Liver (tissue), 9 donors: ENCODE results near the gene MEF2A. TPM values are rescaled to one million over a fixed set of nuclear protein-coding genes. Genes with fewer than 3 reads are reported as not detected.

Source experiments
- DNase-seq: peaks from one replicate; pipeline ENCODE4 v3.0.0-alpha.2; 2017; ENCODE audit warnings: low spot score
- H3K27ac ChIP-seq, 2 donors: one replicate each; pipeline ENCODE4 v1.7.0; 2013; ENCODE audit warnings: inconsistent platforms in 2 of 2, low read length in 2 of 2, control low read depth in 1 of 2, low read depth in 1 of 2, mild to moderate bottlenecking in 1 of 2
- H3K27me3 ChIP-seq, 4 donors: one replicate each; pipeline versions ENCODE4 v1.6.1 to v1.7.0; 2013; ENCODE audit warnings: low read length in 3 of 4, inconsistent platforms in 1 of 4, mild to moderate bottlenecking in 1 of 4, moderate library complexity in 1 of 4; ENCODE audit not compliant: control insufficient read depth in 4 of 4, insufficient read depth in 4 of 4
- H3K36me3 ChIP-seq, 4 donors: one replicate each; pipeline versions ENCODE4 v1.6.1 to v1.7.0; 2013; ENCODE audit warnings: low read length in 3 of 4, mild to moderate bottlenecking in 3 of 4, low read depth in 1 of 4, moderate library complexity in 1 of 4; ENCODE audit not compliant: control insufficient read depth in 4 of 4, insufficient read depth in 3 of 4
- H3K4me1 ChIP-seq, 4 donors: one replicate each; pipeline versions ENCODE4 v1.6.1 to v1.7.0; 2013; ENCODE audit warnings: low read length in 3 of 4, mild to moderate bottlenecking in 3 of 4, moderate library complexity in 1 of 4; ENCODE audit not compliant: control insufficient read depth in 4 of 4, insufficient read depth in 4 of 4
- H3K4me3 ChIP-seq, 3 donors: one replicate each; pipeline versions ENCODE4 v1.6.1 to v1.7.0; 2013; ENCODE audit warnings: low read length in 3 of 3, control low read depth in 1 of 3, low read depth in 1 of 3, mild to moderate bottlenecking in 1 of 3
- H3K9ac ChIP-seq, 2 donors: one replicate each; pipeline ENCODE4 v1.7.0; 2013; ENCODE audit warnings: low read length in 2 of 2, mild to moderate bottlenecking in 2 of 2, moderate library complexity in 2 of 2, control low read depth in 1 of 2, low read depth in 1 of 2
- H3K9me3 ChIP-seq, 4 donors: one replicate each; pipeline versions ENCODE4 v1.6.1 to v1.7.0; 2013; ENCODE audit warnings: low read length in 3 of 4; ENCODE audit not compliant: control insufficient read depth in 4 of 4
- ATF3 ChIP-seq: IDR thresholded peaks from 2 replicates; pipeline ENCODE4 v1.6.1; 2016; ENCODE audit warnings: antibody characterized with exemption
- CTCF ChIP-seq: fragments of 150-350 bp; IDR thresholded peaks from 2 replicates; pipeline ENCODE4 v1.5.1; 2017; ENCODE audit warnings: improper control_type of control experiment, low read depth, low read length; ENCODE audit not compliant: missing input control
- EGR1 ChIP-seq, 2 donors: IDR thresholded peaks; 2 replicates each; pipeline ENCODE4 v1.6.1; 2016 to 2018; ENCODE audit warnings: antibody characterized with exemption in 2 of 2, low read depth in 2 of 2
- FOXA1 ChIP-seq: IDR thresholded peaks from 2 replicates; pipeline ENCODE4 v1.6.1; 2016; ENCODE audit warnings: antibody characterized with exemption
- FOXA2 ChIP-seq: IDR thresholded peaks from 2 replicates; pipeline ENCODE4 v1.6.1; 2016; ENCODE audit warnings: antibody characterized with exemption
- GABPA ChIP-seq, 2 donors: IDR thresholded peaks in 1 of 2; conservative IDR thresholded peaks in 1 of 2; 2 replicates each; pipeline ENCODE4 v1.6.1; 2016; ENCODE audit warnings: antibody characterized with exemption in 2 of 2, mild to moderate bottlenecking in 1 of 2, moderate library complexity in 1 of 2
- HNF4A ChIP-seq, 2 donors: conservative IDR thresholded peaks; 2 replicates each; pipeline ENCODE4 v1.6.1; 2016; ENCODE audit warnings: antibody characterized with exemption in 2 of 2, mild to moderate bottlenecking in 2 of 2
- HNF4G ChIP-seq: IDR thresholded peaks from 2 replicates; pipeline ENCODE4 v1.6.1; 2016; ENCODE audit warnings: antibody characterized with exemption
- JUND ChIP-seq, 2 donors: IDR thresholded peaks; 2 replicates each; pipeline ENCODE4 v1.6.1; 2016; ENCODE audit warnings: antibody characterized with exemption in 2 of 2
- NR2F2 ChIP-seq: IDR thresholded peaks from 2 replicates; pipeline ENCODE4 v1.6.1; 2016; ENCODE audit warnings: antibody characterized with exemption
- RAD21 ChIP-seq, 2 donors: IDR thresholded peaks; 2 replicates each; pipeline ENCODE4 v1.6.1; 2016; ENCODE audit warnings: antibody characterized with exemption in 2 of 2, mild to moderate bottlenecking in 2 of 2
- RXRA ChIP-seq, 2 donors: IDR thresholded peaks; 2 replicates each; pipeline ENCODE4 v1.6.1; 2017 to 2018; ENCODE audit warnings: antibody characterized with exemption in 2 of 2, mild to moderate bottlenecking in 1 of 2
- SP1 ChIP-seq: IDR thresholded peaks from 2 replicates; pipeline ENCODE4 v1.6.1; 2018; ENCODE audit warnings: antibody characterized with exemption, mild to moderate bottlenecking
- TAF1 ChIP-seq: conservative IDR thresholded peaks from 2 replicates; pipeline ENCODE4 v1.6.1; 2016; ENCODE audit warnings: antibody characterized with exemption, mild to moderate bottlenecking
- YY1 ChIP-seq: IDR thresholded peaks from 2 replicates; pipeline ENCODE4 v1.6.1; 2016; ENCODE audit warnings: antibody characterized with exemption, mild to moderate bottlenecking
- ZBTB33 ChIP-seq: IDR thresholded peaks from 2 replicates; pipeline ENCODE4 v1.6.1; 2016; ENCODE audit warnings: antibody characterized with exemption
- WGBS: extraction: QIAGEN DNeasy Blood & Tissue Kit; methylation state at CpG from one replicate; pipeline ENCODE4 v1.1.7; 2013; 5-methylcytosine and 5-hydroxymethylcytosine counted together
- polyA plus RNA-seq, 2 donors: library from polyadenylated mRNA; stranded (reverse) in 1 of 2; unstranded in 1 of 2; fragments of 200-250 nt in 1 of 2; fragments of >200 nt in 1 of 2; fragmentation: Nextera tagmentation in 1 of 2; extraction: Ambion mirVana in 1 of 2; gene quantifications; one replicate each; pipeline versions ENCODE4 v1.2.1 to v1.2.3, GENCODE V29; 2013 to 2015
- total RNA-seq, 2 donors: library from RNA; depleted of rRNA; stranded (reverse); fragments of >200 nt; gene quantifications; one replicate each; pipeline ENCODE4 v1.2.3, GENCODE V29; 2014
- TF ChIP-seq, protein P1 (sequence below): IDR thresholded peaks from 2 replicates; pipeline ENCODE4 v1.6.1; 2016; ENCODE audit warnings: antibody characterized with exemption
- TF ChIP-seq, protein P2 (sequence below): IDR thresholded peaks from 2 replicates; pipeline ENCODE4 v1.6.1; 2016; ENCODE audit warnings: antibody characterized with exemption, mild to moderate bottlenecking
- donor health status: healthy.
- donor health status: healthy.
- donor health status: healthy.
- donor health status: healthy.
- donor health status: healthy.

Gene MEF2A
- total and polyA plus RNA-seq, 4 donors: 8.5 to 45.9 (median 18.2) TPM

- no peaks in the 10 kb centered on the region for H3K9me3 ChIP-seq
- TF ChIP-seq TAF1 (no peak), NR2F2 (no peak), SP1 (no peak), ZBTB33 (no peak), HNF4A (conservative IDR thresholded peaks at IDR 0.05) (no peak), JUND (IDR thresholded peaks at IDR 0.05) (no peak), YY1 (no peak), EGR1 (IDR thresholded peaks at IDR 0.05; ENCODE audit: low read depth in 2 of 2) (no peak), RXRA (IDR thresholded peaks at IDR 0.05) (no peak), RAD21 (IDR thresholded peaks at IDR 0.05) (no peak), ATF3 (no peak), FOXA2 (no peak), FOXA1 (no peak), GABPA (IDR thresholded peaks at IDR 0.05 in 1 of 2, conservative IDR thresholded peaks at IDR 0.05 in 1 of 2) (no peak), HNF4G (no peak), CTCF (no peak)
- TF ChIP-seq, protein P1, sequence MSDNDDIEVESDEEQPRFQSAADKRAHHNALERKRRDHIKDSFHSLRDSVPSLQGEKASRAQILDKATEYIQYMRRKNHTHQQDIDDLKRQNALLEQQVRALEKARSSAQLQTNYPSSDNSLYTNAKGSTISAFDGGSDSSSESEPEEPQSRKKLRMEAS: no peak
- TF ChIP-seq, protein P2, sequence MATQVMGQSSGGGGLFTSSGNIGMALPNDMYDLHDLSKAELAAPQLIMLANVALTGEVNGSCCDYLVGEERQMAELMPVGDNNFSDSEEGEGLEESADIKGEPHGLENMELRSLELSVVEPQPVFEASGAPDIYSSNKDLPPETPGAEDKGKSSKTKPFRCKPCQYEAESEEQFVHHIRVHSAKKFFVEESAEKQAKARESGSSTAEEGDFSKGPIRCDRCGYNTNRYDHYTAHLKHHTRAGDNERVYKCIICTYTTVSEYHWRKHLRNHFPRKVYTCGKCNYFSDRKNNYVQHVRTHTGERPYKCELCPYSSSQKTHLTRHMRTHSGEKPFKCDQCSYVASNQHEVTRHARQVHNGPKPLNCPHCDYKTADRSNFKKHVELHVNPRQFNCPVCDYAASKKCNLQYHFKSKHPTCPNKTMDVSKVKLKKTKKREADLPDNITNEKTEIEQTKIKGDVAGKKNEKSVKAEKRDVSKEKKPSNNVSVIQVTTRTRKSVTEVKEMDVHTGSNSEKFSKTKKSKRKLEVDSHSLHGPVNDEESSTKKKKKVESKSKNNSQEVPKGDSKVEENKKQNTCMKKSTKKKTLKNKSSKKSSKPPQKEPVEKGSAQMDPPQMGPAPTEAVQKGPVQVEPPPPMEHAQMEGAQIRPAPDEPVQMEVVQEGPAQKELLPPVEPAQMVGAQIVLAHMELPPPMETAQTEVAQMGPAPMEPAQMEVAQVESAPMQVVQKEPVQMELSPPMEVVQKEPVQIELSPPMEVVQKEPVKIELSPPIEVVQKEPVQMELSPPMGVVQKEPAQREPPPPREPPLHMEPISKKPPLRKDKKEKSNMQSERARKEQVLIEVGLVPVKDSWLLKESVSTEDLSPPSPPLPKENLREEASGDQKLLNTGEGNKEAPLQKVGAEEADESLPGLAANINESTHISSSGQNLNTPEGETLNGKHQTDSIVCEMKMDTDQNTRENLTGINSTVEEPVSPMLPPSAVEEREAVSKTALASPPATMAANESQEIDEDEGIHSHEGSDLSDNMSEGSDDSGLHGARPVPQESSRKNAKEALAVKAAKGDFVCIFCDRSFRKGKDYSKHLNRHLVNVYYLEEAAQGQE: no peak
- H3K27me3 ChIP-seq: no peaks in the 10 kb centered on the region
- no peak overlapping the region for H3K9ac ChIP-seq
- H3K4me3 ChIP-seq: no peak overlapping the region
- peaks cover 3 to 6% (median 3%) of the 10 kb centered on the region in 4 donors for H3K4me1 ChIP-seq
- H3K36me3 ChIP-seq: no peaks in the 10 kb centered on the region
- 87% methylated on average over 2 of the region's 2 CpGs for WGBS
- no peak for DNase-seq
- H3K27ac ChIP-seq: no peak overlapping the region
These were observed 40.9 kb downstream of the MEF2A start for GRCh38 chr15:99606646-99607045.
